Neural cell (in vitro differentiated cells): Measurements from ENCODE around the gene DIS3L2. TPM values are rescaled to one million over a fixed set of nuclear protein-coding genes. Genes with fewer than 3 reads are reported as not detected.

Experiments used
- H2AFZ ChIP-seq: fragments of 200-600, 300-800 bp; sonication (generic), shearing (Covaris generic); 2 replicates; pipeline ENCODE4 v1.6.0; 2014; ENCODE audit warnings: low read depth, mild to moderate bottlenecking, antibody characterized with exemption, low read length, moderate library complexity
- H3F3A ChIP-seq: fragments of 200-600 bp; shearing (Covaris generic); 2 replicates; pipeline ENCODE4 v1.6.1; 2016; ENCODE audit warnings: mild to moderate bottlenecking, moderate library complexity, mixed read lengths, antibody characterized with exemption, low read length; ENCODE audit not compliant: insufficient read depth, poor library complexity, severe bottlenecking
- H3K27ac ChIP-seq: fragments of 200-600, 300-800 bp; sonication (generic), shearing (Covaris generic); 2 replicates; pipeline ENCODE4 v1.5.1; 2014; ENCODE audit warnings: mild to moderate bottlenecking, low read length, moderate library complexity
- H3K27me3 ChIP-seq: fragments of 300-800, 200-600 bp; sonication (generic), shearing (Covaris generic); 2 replicates; pipeline ENCODE4 v1.6.0; 2014; ENCODE audit warnings: mild to moderate bottlenecking, low read depth, low read length, moderate library complexity; ENCODE audit not compliant: insufficient read depth
- H3K36me3 ChIP-seq: fragments of 300-800, 200-600 bp; sonication (generic), shearing (Covaris generic); 2 replicates; pipeline ENCODE4 v1.5.1; 2014; ENCODE audit warnings: mild to moderate bottlenecking, antibody characterized with exemption, low read length, moderate library complexity; ENCODE audit not compliant: insufficient read depth
- H3K4me2 ChIP-seq: fragments of 300-800, 200-600 bp; sonication (generic), shearing (Covaris generic); 2 replicates; pipeline ENCODE4 v1.6.0; 2014; ENCODE audit warnings: mild to moderate bottlenecking, low read length
- H3K4me3 ChIP-seq: fragments of 300-800, 200-600 bp; sonication (generic), shearing (Covaris generic); 2 replicates; pipeline ENCODE4 v1.5.1; 2014; ENCODE audit warnings: mild to moderate bottlenecking, low read length, moderate library complexity
- H3K79me2 ChIP-seq: fragments of 200-600 bp; shearing (Covaris generic); replicated peaks from 2 replicates; pipeline ENCODE4 v1.6.0; 2014; ENCODE audit warnings: mild to moderate bottlenecking, low read length, moderate library complexity; ENCODE audit not compliant: insufficient read depth
- H3K9ac ChIP-seq: fragments of 300-800, 200-600 bp; sonication (generic), shearing (Covaris generic); 2 replicates; pipeline ENCODE4 v1.6.1; 2016; ENCODE audit warnings: mild to moderate bottlenecking, low read length, mixed read lengths
- H3K9me2 ChIP-seq: fragments of 200-600 bp; shearing (Covaris generic); 2 replicates; pipeline ENCODE4 v1.6.1; 2016; ENCODE audit warnings: mild to moderate bottlenecking, low read length, mixed read lengths; ENCODE audit not compliant: insufficient read depth
- H3K9me3 ChIP-seq: fragments of 200-600, 300-800 bp; sonication (generic), shearing (Covaris generic); 2 replicates; pipeline ENCODE4 v1.6.1; 2016; ENCODE audit warnings: mild to moderate bottlenecking, mixed run types, low read length, moderate library complexity, mixed read lengths
- H4K20me1 ChIP-seq: fragments of 200-600 bp; shearing (Covaris generic); 2 replicates; pipeline ENCODE4 v1.6.1; 2016; ENCODE audit warnings: mild to moderate bottlenecking, mixed run types; ENCODE audit not compliant: insufficient read depth
- EP300 ChIP-seq: fragments of 450-650 bp; conservative IDR thresholded peaks from 2 replicates; pipeline ENCODE4 v1.6.1; 2014; ENCODE audit warnings: antibody characterized with exemption, mild to moderate bottlenecking, moderate library complexity; ENCODE audit not compliant: poor library complexity, severe bottlenecking
- EZH2 ChIP-seq: fragments of 200-600, 300-800 bp; shearing (Covaris generic), sonication (generic); IDR thresholded peaks from 2 replicates; pipeline ENCODE4 v1.6.1; 2014; ENCODE audit warnings: antibody characterized with exemption, low read length, borderline replicate concordance, mild to moderate bottlenecking; ENCODE audit not compliant: insufficient read depth, poor library complexity, severe bottlenecking
- MXI1 ChIP-seq: fragments of 450-650 bp; conservative IDR thresholded peaks from 2 replicates; pipeline ENCODE4 v1.6.1; 2014; ENCODE audit warnings: antibody characterized with exemption, mild to moderate bottlenecking; ENCODE audit not compliant: poor library complexity, severe bottlenecking
- POLR2AphosphoS5 ChIP-seq: IDR thresholded peaks from 2 replicates; pipeline ENCODE4 v1.6.1; 2012
- RAD21 ChIP-seq: fragments of 450-650 bp; conservative IDR thresholded peaks from 2 replicates; pipeline ENCODE4 v1.6.1; 2014; ENCODE audit warnings: antibody characterized with exemption, mild to moderate bottlenecking, moderate library complexity
- SMC3 ChIP-seq: fragments of 450-650 bp; conservative IDR thresholded peaks from 2 replicates; pipeline ENCODE4 v1.6.1; 2014; ENCODE audit warnings: antibody characterized with exemption, mild to moderate bottlenecking, moderate library complexity; ENCODE audit not compliant: poor library complexity
- TAF1 ChIP-seq: IDR thresholded peaks from 2 replicates; pipeline ENCODE4 v1.6.1; 2012; ENCODE audit warnings: low read depth
- polyA plus RNA-seq: library from polyadenylated mRNA; depleted of rRNA; stranded (reverse); fragments of >200 nt; gene quantifications from 2 replicates; pipeline ENCODE4 v1.2.3, GENCODE V29; 2014
- TF ChIP-seq, protein P1 (sequence below): fragments of 450-650 bp; IDR thresholded peaks from 2 replicates; pipeline ENCODE4 v1.5.1; 2014; ENCODE audit warnings: antibody characterized with exemption, mild to moderate bottlenecking, moderate library complexity; ENCODE audit not compliant: poor library complexity, severe bottlenecking
- TF ChIP-seq, protein P2 (sequence below): IDR thresholded peaks from 2 replicates; pipeline ENCODE4 v1.6.1; 2012; ENCODE audit warnings: borderline replicate concordance

DIS3L2 gene
- polyA plus RNA-seq, 1 donor from 2014 or later = 20.0 TPM

- no peak overlapping the region for H3K9ac ChIP-seq
- H4K20me1 ChIP-seq = no peaks in the 10 kb centered on the region
- no peaks in the 10 kb centered on the region for H3F3A ChIP-seq
- no peaks in the 10 kb centered on the region for H3K9me2 ChIP-seq
- no peak overlapping the region for H3K27ac ChIP-seq
- H3K4me3 ChIP-seq = no peak overlapping the region
- H2AFZ ChIP-seq = no peak overlapping the region
- H3K79me2 ChIP-seq = no peaks in the 10 kb centered on the region
- no peak overlapping the region for H3K4me2 ChIP-seq
- H3K9me3 ChIP-seq = no peaks in the 10 kb centered on the region
- TF ChIP-seq SMC3 = no peak
- TF ChIP-seq, protein P1, sequence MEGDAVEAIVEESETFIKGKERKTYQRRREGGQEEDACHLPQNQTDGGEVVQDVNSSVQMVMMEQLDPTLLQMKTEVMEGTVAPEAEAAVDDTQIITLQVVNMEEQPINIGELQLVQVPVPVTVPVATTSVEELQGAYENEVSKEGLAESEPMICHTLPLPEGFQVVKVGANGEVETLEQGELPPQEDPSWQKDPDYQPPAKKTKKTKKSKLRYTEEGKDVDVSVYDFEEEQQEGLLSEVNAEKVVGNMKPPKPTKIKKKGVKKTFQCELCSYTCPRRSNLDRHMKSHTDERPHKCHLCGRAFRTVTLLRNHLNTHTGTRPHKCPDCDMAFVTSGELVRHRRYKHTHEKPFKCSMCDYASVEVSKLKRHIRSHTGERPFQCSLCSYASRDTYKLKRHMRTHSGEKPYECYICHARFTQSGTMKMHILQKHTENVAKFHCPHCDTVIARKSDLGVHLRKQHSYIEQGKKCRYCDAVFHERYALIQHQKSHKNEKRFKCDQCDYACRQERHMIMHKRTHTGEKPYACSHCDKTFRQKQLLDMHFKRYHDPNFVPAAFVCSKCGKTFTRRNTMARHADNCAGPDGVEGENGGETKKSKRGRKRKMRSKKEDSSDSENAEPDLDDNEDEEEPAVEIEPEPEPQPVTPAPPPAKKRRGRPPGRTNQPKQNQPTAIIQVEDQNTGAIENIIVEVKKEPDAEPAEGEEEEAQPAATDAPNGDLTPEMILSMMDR = no peak
- no peak for TF ChIP-seq POLR2AphosphoS5
- no peak for TF ChIP-seq RAD21
- TF ChIP-seq, protein P2, sequence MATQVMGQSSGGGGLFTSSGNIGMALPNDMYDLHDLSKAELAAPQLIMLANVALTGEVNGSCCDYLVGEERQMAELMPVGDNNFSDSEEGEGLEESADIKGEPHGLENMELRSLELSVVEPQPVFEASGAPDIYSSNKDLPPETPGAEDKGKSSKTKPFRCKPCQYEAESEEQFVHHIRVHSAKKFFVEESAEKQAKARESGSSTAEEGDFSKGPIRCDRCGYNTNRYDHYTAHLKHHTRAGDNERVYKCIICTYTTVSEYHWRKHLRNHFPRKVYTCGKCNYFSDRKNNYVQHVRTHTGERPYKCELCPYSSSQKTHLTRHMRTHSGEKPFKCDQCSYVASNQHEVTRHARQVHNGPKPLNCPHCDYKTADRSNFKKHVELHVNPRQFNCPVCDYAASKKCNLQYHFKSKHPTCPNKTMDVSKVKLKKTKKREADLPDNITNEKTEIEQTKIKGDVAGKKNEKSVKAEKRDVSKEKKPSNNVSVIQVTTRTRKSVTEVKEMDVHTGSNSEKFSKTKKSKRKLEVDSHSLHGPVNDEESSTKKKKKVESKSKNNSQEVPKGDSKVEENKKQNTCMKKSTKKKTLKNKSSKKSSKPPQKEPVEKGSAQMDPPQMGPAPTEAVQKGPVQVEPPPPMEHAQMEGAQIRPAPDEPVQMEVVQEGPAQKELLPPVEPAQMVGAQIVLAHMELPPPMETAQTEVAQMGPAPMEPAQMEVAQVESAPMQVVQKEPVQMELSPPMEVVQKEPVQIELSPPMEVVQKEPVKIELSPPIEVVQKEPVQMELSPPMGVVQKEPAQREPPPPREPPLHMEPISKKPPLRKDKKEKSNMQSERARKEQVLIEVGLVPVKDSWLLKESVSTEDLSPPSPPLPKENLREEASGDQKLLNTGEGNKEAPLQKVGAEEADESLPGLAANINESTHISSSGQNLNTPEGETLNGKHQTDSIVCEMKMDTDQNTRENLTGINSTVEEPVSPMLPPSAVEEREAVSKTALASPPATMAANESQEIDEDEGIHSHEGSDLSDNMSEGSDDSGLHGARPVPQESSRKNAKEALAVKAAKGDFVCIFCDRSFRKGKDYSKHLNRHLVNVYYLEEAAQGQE = no peak
- TF ChIP-seq EP300 = no peak
- no peak for TF ChIP-seq MXI1
- H3K36me3 ChIP-seq = no peaks in the 10 kb centered on the region
- H3K27me3 ChIP-seq = no peaks in the 10 kb centered on the region
Measured at GRCh38 chr2:232053777-232054176, 92.3 kb downstream of the DIS3L2 start.

DNA sequence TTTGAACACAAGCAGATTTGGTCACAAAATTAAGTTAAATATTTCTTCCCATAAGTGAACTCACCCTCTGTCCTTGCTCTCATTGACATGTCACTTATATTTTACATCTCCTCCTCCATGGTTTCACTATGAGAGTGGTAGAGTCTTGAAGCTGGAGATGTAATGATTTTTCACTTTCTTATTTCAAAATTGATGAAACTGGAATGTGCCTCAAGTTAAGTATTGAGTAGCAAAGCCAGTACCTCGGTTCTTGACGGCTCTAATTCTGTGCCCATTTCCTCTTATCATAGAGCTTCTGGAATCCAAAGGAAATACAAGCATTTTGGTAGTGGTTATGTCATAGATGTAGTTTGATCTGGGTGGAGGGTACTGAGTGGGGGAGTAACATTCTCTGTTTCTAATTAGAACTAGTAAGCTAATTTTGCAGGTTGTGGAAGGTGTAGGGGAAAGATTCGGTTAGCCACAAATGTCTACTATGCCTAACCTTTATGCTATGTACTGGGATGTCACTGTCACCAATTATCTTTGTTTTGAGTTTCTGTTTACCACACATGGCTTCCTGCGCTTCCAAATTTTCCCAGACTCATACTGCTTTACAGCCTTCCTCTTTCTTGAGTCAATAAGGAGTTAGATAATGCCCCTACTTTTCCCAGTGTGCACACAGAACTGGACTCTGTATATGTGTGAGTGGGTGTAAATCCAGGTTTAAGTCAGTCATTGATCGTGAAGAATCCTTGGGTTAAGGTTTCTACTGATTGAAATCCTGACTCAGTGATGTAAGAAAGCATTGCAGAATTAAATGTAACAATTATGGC lies 96.8 kb downstream of the DIS3L2 start:
- no peaks in the 10 kb centered on the region for H3K27me3 ChIP-seq
- no peak overlapping the region for H3K9ac ChIP-seq
- no peaks in the 10 kb centered on the region for H3F3A ChIP-seq
- no peak overlapping the region for H3K4me3 ChIP-seq
- no peak overlapping the region for H3K27ac ChIP-seq
- H3K4me2 ChIP-seq = no peak overlapping the region
- no peaks in the 10 kb centered on the region for H4K20me1 ChIP-seq
- no peak for TF ChIP-seq TAF1
- no peak for TF ChIP-seq MXI1
- TF ChIP-seq POLR2AphosphoS5 = no peak
- TF ChIP-seq, protein P2 = no peak
- no peak for TF ChIP-seq EP300
- TF ChIP-seq EZH2 = no peak
- TF ChIP-seq, protein P1 = no peak
- no peak for TF ChIP-seq RAD21
- TF ChIP-seq SMC3 = no peak
- no peaks in the 10 kb centered on the region for H3K9me2 ChIP-seq
- no peak overlapping the region for H2AFZ ChIP-seq
- H3K36me3 ChIP-seq = no peaks in the 10 kb centered on the region
- no peaks in the 10 kb centered on the region for H3K9me3 ChIP-seq
- no peaks in the 10 kb centered on the region for H3K79me2 ChIP-seq
